ENCODE data around the gene TLK1. TPM values are rescaled to one million over a fixed set of nuclear protein-coding genes. Genes with fewer than 3 reads are reported as not detected.

Gene TLK1
- total and polyA plus RNA-seq, 10 of the 15 experiments (the other 5 are each of a cell fraction or from before 2014, with no cell fraction given) = 25.1 to 126 (median 57.3) TPM

DNA sequence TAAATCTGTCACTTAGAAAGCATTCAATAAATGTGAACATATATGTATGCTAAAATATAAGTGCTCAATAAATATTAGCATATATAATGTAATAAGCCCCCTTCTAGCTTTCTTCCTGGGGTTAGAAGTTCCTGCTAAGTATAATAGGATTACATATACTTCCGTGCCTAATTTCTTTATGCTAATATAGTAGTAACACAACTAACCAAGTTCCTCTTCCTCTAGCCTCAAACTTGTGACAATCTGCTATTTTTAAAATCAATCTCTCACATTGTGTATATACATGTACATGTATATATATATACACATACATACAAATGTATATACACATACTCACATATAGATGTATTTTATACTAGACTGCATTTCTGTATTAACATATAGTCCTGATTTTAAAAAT, 32.2 kb downstream of the TLK1 start:
- ATAC-seq = peak; percentile 67
- peaks cover 13% of the 10 kb centered on the region for H3K4me1 ChIP-seq (ENCODE audit: control insufficient read depth, insufficient read depth, low read length)
- no peak for FAIRE-seq
- no TSS peak for BruUV-seq (replicated peaks)
- intact Hi-C loops (cut with micrococcal nuclease; ENCODE audit: unreplicated experiment) (no loop called here), in situ Hi-C loops (cut with MboI) (no loop called here)
- no peak overlapping the region for H3K9ac ChIP-seq (ENCODE audit: control insufficient read depth, insufficient read depth, low read length)
- no peak overlapping the region; the same call in 1 of the 2 replicates for H3K4me2 ChIP-seq (ENCODE audit: control insufficient read depth, insufficient read depth)
- H4K20me1 ChIP-seq (ENCODE audit: control insufficient read depth, insufficient read depth) = peaks cover 12% of the 10 kb centered on the region
- SMC1A ChIA-PET (ENCODE audit: uncharacterized antibody, unreplicated experiment) = interaction anchor here (0.5 to 2.0 kb wide), 5 partner anchors 8 to 189 kb away, joined by 3 to 6 read pairs (median 4); no protein-coding TSS in a partner anchor
- no peak for TF ChIP-seq MEF2B (IDR thresholded peaks at IDR 0.05; ENCODE audit: partially characterized antibody, poor library complexity, severe bottlenecking)
- TF ChIP-seq POLR2AphosphoS5 (IDR thresholded peaks at IDR 0.05; ENCODE audit: low read length) = no peak
- TF ChIP-seq, protein P1, sequence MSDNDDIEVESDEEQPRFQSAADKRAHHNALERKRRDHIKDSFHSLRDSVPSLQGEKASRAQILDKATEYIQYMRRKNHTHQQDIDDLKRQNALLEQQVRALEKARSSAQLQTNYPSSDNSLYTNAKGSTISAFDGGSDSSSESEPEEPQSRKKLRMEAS (IDR thresholded peaks at IDR 0.05; ENCODE audit: low read depth, low read length) = no peak
- TF ChIP-seq YBX1 (IDR thresholded peaks at IDR 0.05) = no peak
- TF ChIP-seq PAX5 (IDR thresholded peaks at IDR 0.05; ENCODE audit: borderline replicate concordance, low read depth, low read length) = no peak
- TF ChIP-seq RELA (IDR thresholded peaks at IDR 0.05; ENCODE audit: borderline replicate concordance, partially characterized antibody) = no peak
- no peak for TF ChIP-seq SP1 (IDR thresholded peaks at IDR 0.05; ENCODE audit: low read depth, low read length)
- TF ChIP-seq, protein P2, sequence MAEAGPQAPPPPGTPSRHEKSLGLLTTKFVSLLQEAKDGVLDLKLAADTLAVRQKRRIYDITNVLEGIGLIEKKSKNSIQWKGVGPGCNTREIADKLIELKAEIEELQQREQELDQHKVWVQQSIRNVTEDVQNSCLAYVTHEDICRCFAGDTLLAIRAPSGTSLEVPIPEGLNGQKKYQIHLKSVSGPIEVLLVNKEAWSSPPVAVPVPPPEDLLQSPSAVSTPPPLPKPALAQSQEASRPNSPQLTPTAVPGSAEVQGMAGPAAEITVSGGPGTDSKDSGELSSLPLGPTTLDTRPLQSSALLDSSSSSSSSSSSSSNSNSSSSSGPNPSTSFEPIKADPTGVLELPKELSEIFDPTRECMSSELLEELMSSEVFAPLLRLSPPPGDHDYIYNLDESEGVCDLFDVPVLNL (IDR thresholded peaks at IDR 0.05; ENCODE audit: low read depth, low read length) = no peak
- no peak for TF ChIP-seq EGR1 (IDR thresholded peaks at IDR 0.05; ENCODE audit: borderline replicate concordance in 1 of 2, low read depth in 2 of 2, low read length in 2 of 2)
- TF ChIP-seq ZNF217 (IDR thresholded peaks at IDR 0.05) = no peak
- TF ChIP-seq CEBPB (IDR thresholded peaks at IDR 0.05; ENCODE audit: borderline replicate concordance in 1 of 2, low read depth in 2 of 2, low read length in 2 of 2) = no peak
- no peak for TF ChIP-seq TCF7 (IDR thresholded peaks at IDR 0.05; ENCODE audit: borderline replicate concordance)
- no peak for TF ChIP-seq EP300 (IDR thresholded peaks at IDR 0.05; ENCODE audit: borderline replicate concordance in 1 of 2, control insufficient read depth in 1 of 2, low read depth in 2 of 2, low read length in 2 of 2)
- TF ChIP-seq, protein P3, sequence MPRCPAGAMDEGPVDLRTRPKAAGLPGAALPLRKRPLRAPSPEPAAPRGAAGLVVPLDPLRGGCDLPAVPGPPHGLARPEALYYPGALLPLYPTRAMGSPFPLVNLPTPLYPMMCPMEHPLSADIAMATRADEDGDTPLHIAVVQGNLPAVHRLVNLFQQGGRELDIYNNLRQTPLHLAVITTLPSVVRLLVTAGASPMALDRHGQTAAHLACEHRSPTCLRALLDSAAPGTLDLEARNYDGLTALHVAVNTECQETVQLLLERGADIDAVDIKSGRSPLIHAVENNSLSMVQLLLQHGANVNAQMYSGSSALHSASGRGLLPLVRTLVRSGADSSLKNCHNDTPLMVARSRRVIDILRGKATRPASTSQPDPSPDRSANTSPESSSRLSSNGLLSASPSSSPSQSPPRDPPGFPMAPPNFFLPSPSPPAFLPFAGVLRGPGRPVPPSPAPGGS (IDR thresholded peaks at IDR 0.05; ENCODE audit: borderline replicate concordance, insufficient read depth, low read depth, low read length, poor library complexity, severe bottlenecking) = no peak
- no peak for TF ChIP-seq RCOR1 (conservative IDR thresholded peaks at IDR 0.05; ENCODE audit: low read depth, low read length)
- no peak overlapping the region for H3K4me3 ChIP-seq
- peaks cover 99% of the 10 kb centered on the region for H3K79me2 ChIP-seq (ENCODE audit: control insufficient read depth, insufficient read depth, low read length)
- H3K9me3 ChIP-seq (replicated peaks; ENCODE audit: control insufficient read depth, insufficient read depth, low read length) = no peaks in the 10 kb centered on the region; the same call in 2 of the 3 replicates
- no peak overlapping the region for H2AFZ ChIP-seq (ENCODE audit: control insufficient read depth, low read depth, low read length)
- no peak overlapping the region; the same call in 1 of the 2 replicates for H3K27ac ChIP-seq (ENCODE audit: control insufficient read depth, insufficient read depth)
- H3K27me3 ChIP-seq (replicated peaks in 1 of 2; ENCODE audit: control insufficient read depth in 2 of 2, insufficient read depth in 2 of 2, low read length in 1 of 2) = no peaks in the 10 kb centered on the region
- 31% methylated on average over 1 of the region's 1 CpG for WGBS (ENCODE audit: insufficient coverage, insufficient replicate concordance, low lambda C conversion rate, missing lambda C conversion rate)
- RAD21 ChIA-PET (ENCODE audit: unreplicated experiment) = interaction anchor here (0.8 to 2.7 kb wide), 7 partner anchors 9 to 288 kb away, joined by 3 to 8 read pairs (median 3); no protein-coding TSS in a partner anchor
- peaks cover 0 to 5% of the 10 kb centered on the region in 2 experiments; a peak in 2 of 4 replicates for H3K36me3 ChIP-seq (ENCODE audit: control insufficient read depth in 2 of 2, insufficient read depth in 2 of 2, low read length in 1 of 2)
- no peak for DNase-seq (ENCODE audit: low read depth, low spot score)
- CTCF ChIA-PET = interaction anchor here (0.6 to 1.0 kb wide), 4 partner anchors 13 to 42 kb away, joined by 3 to 5 read pairs (median 4); no protein-coding TSS in a partner anchor
- POLR2A ChIA-PET = interaction anchor here (0.6 to 1.5 kb wide), 2 partner anchors 9 to 152 kb away, joined by 4 to 7 read pairs; no protein-coding TSS in a partner anchor
